Neuron (in vitro differentiated cells): Measurements from ENCODE around the gene XPNPEP2.

Source experiments
- H2AFZ ChIP-seq: one replicate; pipeline ENCODE4 v1.6.1; 2013; ENCODE audit warnings: low read depth, mild to moderate bottlenecking, inconsistent platforms, low read length, moderate library complexity
- H3K27me3 ChIP-seq: one replicate; pipeline ENCODE4 v1.6.1; 2013; ENCODE audit warnings: low read length; ENCODE audit not compliant: insufficient read depth
- H3K36me3 ChIP-seq: one replicate; pipeline ENCODE4 v1.6.1; 2013; ENCODE audit warnings: low read length; ENCODE audit not compliant: insufficient read depth
- H3K4me1 ChIP-seq: one replicate; pipeline ENCODE4 v1.6.1; 2013; ENCODE audit warnings: low read length; ENCODE audit not compliant: insufficient read depth
- H3K4me3 ChIP-seq: 2 replicates; pipeline ENCODE4 v1.5.1; 2013; ENCODE audit warnings: mild to moderate bottlenecking, low read length, moderate library complexity
- H3K9me3 ChIP-seq: one replicate; pipeline ENCODE4 v1.6.1; 2013; ENCODE audit warnings: low read length

XPNPEP2 gene

DNA sequence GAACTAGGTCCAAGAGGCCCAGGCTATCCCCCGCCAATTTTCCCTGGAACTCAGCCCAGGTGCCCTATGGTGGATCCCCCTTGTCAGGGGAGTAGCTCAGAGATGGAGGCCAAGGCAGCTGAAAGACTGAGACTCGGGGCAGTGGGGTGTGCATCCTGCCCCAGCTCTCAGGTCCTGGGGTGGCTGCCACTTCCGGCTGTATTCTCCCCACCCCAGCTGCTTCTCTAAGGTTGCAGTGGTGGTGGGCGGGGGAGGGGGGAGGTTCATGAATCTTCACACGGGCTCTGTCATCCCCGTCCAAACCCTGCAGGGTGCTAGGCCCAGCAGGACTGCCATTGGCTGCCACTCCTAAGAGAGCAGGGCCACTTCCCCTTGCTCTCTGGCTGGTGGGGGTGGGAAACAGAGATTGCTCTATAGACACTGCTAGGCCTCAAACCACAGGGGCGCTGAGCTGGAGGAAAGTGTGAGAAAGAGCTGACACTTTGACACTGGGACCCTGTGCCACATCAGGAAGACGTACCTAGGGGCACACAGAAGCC lies 42.4 kb downstream of the XPNPEP2 start:
- H3K9me3 ChIP-seq, result no peaks in the 10 kb centered on the region
- no peaks in the 10 kb centered on the region for H3K36me3 ChIP-seq
- peaks cover 8% of the 10 kb centered on the region for H3K27me3 ChIP-seq
- no peaks in the 10 kb centered on the region for H3K4me1 ChIP-seq
- no peak overlapping the region for H2AFZ ChIP-seq
- H3K4me3 ChIP-seq, result no peak overlapping the region

DNA sequence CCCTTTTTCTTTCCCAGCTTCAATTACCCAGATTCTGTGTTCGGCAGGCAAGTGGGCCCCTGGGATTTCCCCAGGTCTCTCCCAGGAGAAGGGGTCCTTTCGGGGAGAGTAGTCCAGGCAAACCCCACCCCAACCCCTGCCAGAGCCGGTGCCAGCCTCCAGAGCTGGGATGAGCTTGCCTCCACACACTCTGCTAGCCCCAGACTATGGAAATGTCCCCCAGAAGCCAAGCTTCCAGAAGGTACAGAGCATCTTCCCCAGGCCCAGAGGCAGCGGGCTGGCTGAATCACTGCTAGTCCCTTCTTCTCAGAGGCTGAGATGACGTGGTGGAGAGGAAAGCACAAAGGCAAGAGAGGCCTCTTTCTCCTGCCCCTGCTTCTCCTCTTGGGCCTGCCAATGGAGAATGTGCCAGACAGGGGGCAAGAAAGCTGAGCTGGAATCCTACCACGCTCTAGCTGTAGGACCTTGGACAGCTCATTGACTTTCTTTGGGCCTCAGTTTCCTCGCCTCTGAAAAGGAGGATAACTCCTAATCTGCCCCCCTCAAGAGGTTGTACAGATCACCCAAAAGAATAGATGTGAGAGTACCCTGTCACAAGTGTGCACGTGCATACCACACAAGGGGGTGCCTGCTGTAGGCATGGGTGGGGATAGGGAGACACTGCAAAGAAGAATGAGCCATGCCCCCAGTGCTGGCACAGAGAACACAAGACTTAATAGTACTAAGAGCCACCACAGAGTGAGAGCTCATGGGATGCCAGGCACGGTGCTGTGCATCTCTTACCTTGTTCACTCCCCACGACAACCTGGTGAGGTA lies 43.1 kb downstream of the XPNPEP2 start:
- H3K4me1 ChIP-seq, result no peaks in the 10 kb centered on the region
- H3K36me3 ChIP-seq, result no peaks in the 10 kb centered on the region
- no peak overlapping the region for H3K4me3 ChIP-seq
- no peak overlapping the region for H2AFZ ChIP-seq
- peaks cover 8% of the 10 kb centered on the region for H3K27me3 ChIP-seq
- H3K9me3 ChIP-seq, result no peaks in the 10 kb centered on the region

GRCh38 chrX:129782706-129783105 lies 43.9 kb downstream of the XPNPEP2 start:
- peaks cover 8% of the 10 kb centered on the region for H3K27me3 ChIP-seq
- no peaks in the 10 kb centered on the region for H3K9me3 ChIP-seq

DNA sequence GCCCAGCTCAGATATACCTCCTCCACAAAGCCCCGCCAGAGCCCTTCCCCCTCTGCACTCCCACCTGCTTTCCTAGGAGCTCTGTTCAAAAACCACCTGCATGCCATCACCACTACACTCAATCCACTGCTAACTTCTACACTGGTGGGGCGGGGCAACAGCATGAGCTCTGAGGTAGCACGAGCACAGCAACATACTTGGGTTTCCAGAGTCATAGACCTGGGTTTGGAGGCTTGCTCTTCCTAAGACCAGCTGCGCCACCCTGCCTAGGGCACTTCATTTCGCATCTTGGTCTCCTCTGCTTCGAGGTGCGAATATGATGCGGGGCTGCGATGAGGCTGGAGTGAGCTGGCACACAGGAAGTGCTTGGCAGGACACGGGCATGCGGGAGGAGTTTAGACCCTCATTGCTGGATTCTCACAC lies 44.5 kb downstream of the XPNPEP2 start:
- Histone ChIP-seq H3K9me3 (no peaks in the 10 kb centered on the region), H3K4me1 (no peaks in the 10 kb centered on the region), H2AFZ (no peak overlapping the region), H3K36me3 (no peaks in the 10 kb centered on the region), H3K27me3 (peaks cover 8% of the 10 kb centered on the region), H3K4me3 (no peak overlapping the region)

More at GRCh38 chrX:129782706-129783105, 43.9 kb downstream of the XPNPEP2 start:
- Histone ChIP-seq H3K4me1 (no peaks in the 10 kb centered on the region), H2AFZ (no peak overlapping the region), H3K4me3 (no peak overlapping the region), H3K36me3 (no peaks in the 10 kb centered on the region)

DNA sequence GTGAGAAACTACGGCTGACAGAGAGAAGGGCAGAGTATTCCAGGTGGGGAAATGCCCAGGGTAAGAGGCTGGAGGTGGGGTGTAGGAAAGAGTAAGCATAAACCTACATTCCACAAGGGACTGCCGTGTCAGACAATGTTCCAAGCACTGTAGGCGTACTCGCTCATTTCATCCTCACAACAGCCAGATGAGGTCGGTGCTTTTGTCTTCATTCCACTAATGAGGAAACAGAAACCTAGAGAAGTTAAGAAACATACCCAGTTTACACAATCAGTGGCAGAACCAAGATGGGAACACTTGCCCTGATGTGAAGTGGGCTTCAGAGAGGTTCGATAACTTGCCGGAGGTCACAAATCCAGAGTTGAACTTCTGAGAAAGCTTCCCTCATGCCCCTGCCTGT lies 45.6 kb downstream of the XPNPEP2 start:
- Histone ChIP-seq H2AFZ (no peak overlapping the region), H3K27me3 (peaks cover 5% of the 10 kb centered on the region), H3K36me3 (no peaks in the 10 kb centered on the region), H3K4me1 (no peaks in the 10 kb centered on the region), H3K9me3 (no peaks in the 10 kb centered on the region), H3K4me3 (no peak overlapping the region)

GRCh38 chrX:129785160-129785947 lies 46.6 kb downstream of the XPNPEP2 start:
- Histone ChIP-seq H3K36me3 (no peaks in the 10 kb centered on the region), H3K9me3 (no peaks in the 10 kb centered on the region), H3K4me3 (no peak overlapping the region), H2AFZ (no peak overlapping the region), H3K4me1 (no peaks in the 10 kb centered on the region), H3K27me3 (peaks cover 5% of the 10 kb centered on the region)

GRCh38 chrX:129786210-129786651 lies 47.5 kb downstream of the XPNPEP2 start:
- Histone ChIP-seq H3K36me3 (no peaks in the 10 kb centered on the region), H3K4me3 (no peak overlapping the region), H3K9me3 (no peaks in the 10 kb centered on the region), H2AFZ (no peak overlapping the region), H3K4me1 (no peaks in the 10 kb centered on the region), H3K27me3 (peaks cover 5% of the 10 kb centered on the region)

DNA sequence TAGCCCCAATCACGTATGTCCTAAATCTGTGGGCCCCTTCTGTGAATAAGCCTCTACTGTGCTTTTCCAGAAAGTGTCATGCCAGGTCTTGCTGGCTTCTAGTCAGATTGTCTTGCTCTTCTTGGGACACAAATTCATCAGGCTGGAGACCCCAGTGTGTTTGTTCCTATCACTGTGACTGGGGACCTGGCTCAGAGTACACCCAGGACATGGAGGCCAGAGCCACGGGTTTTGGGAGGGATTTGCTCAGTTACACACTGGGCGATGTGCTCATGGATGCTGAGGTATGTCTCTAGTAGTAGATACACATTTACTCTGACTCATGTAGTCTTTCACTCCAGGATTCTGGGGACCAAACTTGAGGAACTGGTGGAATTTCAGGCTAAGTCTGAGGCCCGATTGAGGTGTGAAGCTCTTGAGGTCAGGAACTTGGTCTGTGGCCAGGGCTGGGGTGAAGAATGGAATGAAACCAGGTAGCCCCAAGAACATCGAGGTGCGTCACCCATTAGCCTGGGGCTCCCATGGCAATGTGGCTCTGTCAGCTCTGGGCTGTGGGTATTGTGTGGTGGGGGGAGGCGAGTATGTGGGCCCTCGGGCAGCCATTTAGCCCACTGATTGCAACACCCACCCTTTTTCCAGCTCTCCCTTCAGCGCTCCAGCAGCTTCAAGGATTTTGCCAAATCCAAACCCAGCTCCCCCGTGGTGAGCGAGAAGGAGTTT lies 48.7 kb downstream of the XPNPEP2 start:
- H2AFZ ChIP-seq, result no peak overlapping the region
- no peaks in the 10 kb centered on the region for H3K9me3 ChIP-seq
- no peaks in the 10 kb centered on the region for H3K36me3 ChIP-seq
- no peaks in the 10 kb centered on the region for H3K4me1 ChIP-seq
- H3K27me3 ChIP-seq, result peaks cover 5% of the 10 kb centered on the region
- H3K4me3 ChIP-seq, result no peak overlapping the region

- Histone ChIP-seq H2AFZ (no peak overlapping the region), H3K4me1 (no peaks in the 10 kb centered on the region), H3K36me3 (no peaks in the 10 kb centered on the region), H3K9me3 (no peaks in the 10 kb centered on the region), H3K4me3 (no peak overlapping the region), H3K27me3 (peaks cover 1% of the 10 kb centered on the region)
Measured at GRCh38 chrX:129788527-129788926, 49.7 kb downstream of the XPNPEP2 start.

- Histone ChIP-seq H3K4me1 (no peaks in the 10 kb centered on the region), H3K27me3 (no peaks in the 10 kb centered on the region), H3K4me3 (no peak overlapping the region), H2AFZ (no peak overlapping the region), H3K36me3 (no peaks in the 10 kb centered on the region), H3K9me3 (no peaks in the 10 kb centered on the region)
Measured at GRCh38 chrX:129790146-129790545, 51.4 kb downstream of the XPNPEP2 start.

DNA sequence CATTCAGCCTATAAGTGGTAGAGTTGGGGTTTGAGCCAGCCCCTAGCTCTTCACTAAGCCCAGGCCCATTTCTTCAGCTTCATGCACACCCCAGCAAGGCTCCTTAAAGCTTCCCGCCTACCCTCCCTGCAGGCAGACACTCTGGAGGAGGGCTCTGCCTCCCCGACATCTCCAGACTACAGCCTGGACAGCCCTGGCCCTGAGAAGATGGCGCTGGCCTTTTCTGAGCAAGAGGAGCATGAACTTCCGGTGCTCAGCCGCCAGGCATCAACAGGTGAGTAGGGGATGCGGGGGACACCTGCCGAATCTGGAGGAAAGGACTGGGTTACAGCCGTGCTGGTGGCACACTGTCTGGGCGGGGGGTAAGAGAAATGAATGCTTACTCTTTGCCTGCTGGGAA lies 52.0 kb downstream of the XPNPEP2 start:
- no peaks in the 10 kb centered on the region for H3K27me3 ChIP-seq
- H3K4me3 ChIP-seq, result no peak overlapping the region
- H3K9me3 ChIP-seq, result no peaks in the 10 kb centered on the region
- no peaks in the 10 kb centered on the region for H3K4me1 ChIP-seq
- H2AFZ ChIP-seq, result no peak overlapping the region
- no peaks in the 10 kb centered on the region for H3K36me3 ChIP-seq

GRCh38 chrX:129791336-129791735 lies 52.6 kb downstream of the XPNPEP2 start:
- no peaks in the 10 kb centered on the region for H3K36me3 ChIP-seq
- no peaks in the 10 kb centered on the region for H3K27me3 ChIP-seq
- no peak overlapping the region for H3K4me3 ChIP-seq
- H3K9me3 ChIP-seq, result no peaks in the 10 kb centered on the region
- H3K4me1 ChIP-seq, result no peaks in the 10 kb centered on the region
- no peak overlapping the region for H2AFZ ChIP-seq
